ENCODE results near the gene DPP8. TPM values are rescaled to one million over a fixed set of nuclear protein-coding genes. Genes with fewer than 3 reads are reported as not detected.
"Not testable (repeated sequence)": the region's sequence is repeated elsewhere in the genome, so short reads cannot be mapped to it uniquely, and the experiment has no call there.

DPP8 gene
- total and polyA plus RNA-seq, 4 donors: 5.5 to 22.7 (median 17.5) TPM

- no peak overlapping the region for H3K9ac ChIP-seq (ENCODE audit: low read depth in 1 of 2, low read length in 2 of 2)
- WGBS: 71% methylated on average over 2 of the region's 2 CpGs
- TF ChIP-seq CTCF (IDR thresholded peaks at IDR 0.05; ENCODE audit: low read depth, low read length, missing input control) (no peak), RXRA (IDR thresholded peaks at IDR 0.05) (no peak), ATF3 (IDR thresholded peaks at IDR 0.05) (no peak), GABPA (IDR thresholded peaks at IDR 0.05 in 1 of 2, conservative IDR thresholded peaks at IDR 0.05 in 1 of 2) (no peak)
- no peak overlapping the region for H3K4me3 ChIP-seq (ENCODE audit: low read depth in 1 of 3, low read length in 3 of 3)
- no peaks in the 10 kb centered on the region for H3K36me3 ChIP-seq (ENCODE audit: control insufficient read depth in 4 of 4, insufficient read depth in 3 of 4, low read depth in 1 of 4, low read length in 3 of 4)
- H3K9me3 ChIP-seq (ENCODE audit: control insufficient read depth in 4 of 4, low read length in 3 of 4): no peaks in the 10 kb centered on the region
- H3K27ac ChIP-seq (ENCODE audit: low read depth in 1 of 2, low read length in 2 of 2): no peak overlapping the region
- no peak for DNase-seq (ENCODE audit: low spot score)
- peaks cover 0 to 5% (median under 1%) of the 10 kb centered on the region in 4 donors for H3K4me1 ChIP-seq (ENCODE audit: control insufficient read depth in 4 of 4, insufficient read depth in 4 of 4, low read length in 3 of 4)
- H3K27me3 ChIP-seq (ENCODE audit: control insufficient read depth in 4 of 4, insufficient read depth in 4 of 4, low read length in 3 of 4): peaks cover 0 to 3% (median 0%) of the 10 kb centered on the region in 4 donors
Measured at GRCh38 chr15:65399997-65400396, 117.5 kb downstream of the DPP8 start.

GRCh38 chr15:65399001-65399706 is 118.3 kb downstream of the DPP8 start:
- Histone ChIP-seq H3K36me3 (ENCODE audit: control insufficient read depth in 4 of 4, insufficient read depth in 3 of 4, low read depth in 1 of 4, low read length in 3 of 4) (no peaks in the 10 kb centered on the region), H3K4me1 (ENCODE audit: control insufficient read depth in 4 of 4, insufficient read depth in 4 of 4, low read length in 3 of 4) (peaks cover 0 to 5% (median under 1%) of the 10 kb centered on the region in 4 donors), H3K4me3 (ENCODE audit: low read depth in 1 of 3, low read length in 3 of 3) (no peak overlapping the region), H3K27me3 (ENCODE audit: control insufficient read depth in 4 of 4, insufficient read depth in 4 of 4, low read length in 3 of 4) (peaks cover 0 to 3% (median 0%) of the 10 kb centered on the region in 4 donors), H3K9ac (ENCODE audit: low read depth in 1 of 2, low read length in 2 of 2) (no peak overlapping the region), H3K9me3 (ENCODE audit: control insufficient read depth in 4 of 4, low read length in 3 of 4) (no peaks in the 10 kb centered on the region), H3K27ac (ENCODE audit: low read depth in 1 of 2, low read length in 2 of 2) (no peak overlapping the region)
- TF ChIP-seq MAX (IDR thresholded peaks at IDR 0.05) (no peak), JUND (IDR thresholded peaks at IDR 0.05) (no peak), NR2F2 (IDR thresholded peaks at IDR 0.05) (no peak), SP1 (IDR thresholded peaks at IDR 0.05) (no peak), ATF3 (IDR thresholded peaks at IDR 0.05) (no peak), FOXA1 (IDR thresholded peaks at IDR 0.05) (no peak), TAF1 (conservative IDR thresholded peaks at IDR 0.05) (no peak), FOXA2 (IDR thresholded peaks at IDR 0.05) (no peak), HNF4A (conservative IDR thresholded peaks at IDR 0.05) (no peak), HNF4G (IDR thresholded peaks at IDR 0.05) (no peak), CTCF (IDR thresholded peaks at IDR 0.05; ENCODE audit: low read depth, low read length, missing input control) (no peak), GABPA (IDR thresholded peaks at IDR 0.05 in 1 of 2, conservative IDR thresholded peaks at IDR 0.05 in 1 of 2) (no peak), RAD21 (IDR thresholded peaks at IDR 0.05) (no peak), YY1 (IDR thresholded peaks at IDR 0.05) (no peak), EGR1 (IDR thresholded peaks at IDR 0.05; ENCODE audit: low read depth in 2 of 2) (no peak)
- DNase-seq (ENCODE audit: low spot score): no peak
- WGBS: 89% methylated on average over 11 of the region's 11 CpGs

GRCh38 chr15:65398486-65398885 is 119.0 kb downstream of the DPP8 start:
- 93% methylated on average over 16 of the region's 16 CpGs for WGBS
- H3K9ac ChIP-seq (ENCODE audit: low read depth in 1 of 2, low read length in 2 of 2); DNase-seq (ENCODE audit: low spot score); H3K4me1 ChIP-seq (ENCODE audit: control insufficient read depth in 4 of 4, insufficient read depth in 4 of 4, low read length in 3 of 4); H3K27ac ChIP-seq (ENCODE audit: low read depth in 1 of 2, low read length in 2 of 2); H3K9me3 ChIP-seq (ENCODE audit: control insufficient read depth in 4 of 4, low read length in 3 of 4); H3K27me3 ChIP-seq (ENCODE audit: control insufficient read depth in 4 of 4, insufficient read depth in 4 of 4, low read length in 3 of 4); H3K36me3 ChIP-seq (ENCODE audit: control insufficient read depth in 4 of 4, insufficient read depth in 3 of 4, low read depth in 1 of 4, low read length in 3 of 4); H3K4me3 ChIP-seq (ENCODE audit: low read depth in 1 of 3, low read length in 3 of 3): not testable (repeated sequence)

Data from liver (tissue), 9 donors.